ENCODE results near the gene TMEM176A.
"Not testable (repeated sequence)": the region's sequence is repeated elsewhere in the genome, so short reads cannot be mapped to it uniquely, and the experiment has no call there.

Gene TMEM176A

DNA sequence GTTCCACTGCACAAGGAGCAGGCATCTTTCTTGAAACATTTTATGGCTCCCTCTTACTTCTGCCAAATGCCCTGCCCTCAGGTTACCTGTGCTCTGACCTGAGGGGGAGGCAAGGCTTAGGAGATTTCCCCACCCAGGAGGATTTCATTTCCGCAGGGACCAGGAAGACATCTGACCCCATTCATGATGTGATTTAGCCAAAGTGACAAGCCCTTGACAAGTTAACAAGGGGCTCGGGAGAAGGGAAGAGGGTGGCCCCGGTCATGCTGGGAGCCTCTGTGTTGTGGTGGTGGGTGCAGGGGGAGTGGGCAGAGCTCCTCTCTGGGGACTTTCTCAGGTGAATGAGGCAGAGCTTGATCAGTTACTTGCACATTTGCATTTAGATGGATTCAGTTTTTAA lies 44.4 kb upstream of the TMEM176A start:
- no peak overlapping the region for H3K4me3 ChIP-seq (ENCODE audit: low read depth, low read length)
- in situ Hi-C loops (cut with HindIII; ENCODE audit: low sequenced_read_pairs), result no loop called here
- DNase-seq (ENCODE audit: low read depth, low spot score), result no peak
- TF ChIP-seq, protein P1, sequence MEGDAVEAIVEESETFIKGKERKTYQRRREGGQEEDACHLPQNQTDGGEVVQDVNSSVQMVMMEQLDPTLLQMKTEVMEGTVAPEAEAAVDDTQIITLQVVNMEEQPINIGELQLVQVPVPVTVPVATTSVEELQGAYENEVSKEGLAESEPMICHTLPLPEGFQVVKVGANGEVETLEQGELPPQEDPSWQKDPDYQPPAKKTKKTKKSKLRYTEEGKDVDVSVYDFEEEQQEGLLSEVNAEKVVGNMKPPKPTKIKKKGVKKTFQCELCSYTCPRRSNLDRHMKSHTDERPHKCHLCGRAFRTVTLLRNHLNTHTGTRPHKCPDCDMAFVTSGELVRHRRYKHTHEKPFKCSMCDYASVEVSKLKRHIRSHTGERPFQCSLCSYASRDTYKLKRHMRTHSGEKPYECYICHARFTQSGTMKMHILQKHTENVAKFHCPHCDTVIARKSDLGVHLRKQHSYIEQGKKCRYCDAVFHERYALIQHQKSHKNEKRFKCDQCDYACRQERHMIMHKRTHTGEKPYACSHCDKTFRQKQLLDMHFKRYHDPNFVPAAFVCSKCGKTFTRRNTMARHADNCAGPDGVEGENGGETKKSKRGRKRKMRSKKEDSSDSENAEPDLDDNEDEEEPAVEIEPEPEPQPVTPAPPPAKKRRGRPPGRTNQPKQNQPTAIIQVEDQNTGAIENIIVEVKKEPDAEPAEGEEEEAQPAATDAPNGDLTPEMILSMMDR (IDR thresholded peaks at IDR 0.05; ENCODE audit: low read depth, low read length), result no peak

DNA sequence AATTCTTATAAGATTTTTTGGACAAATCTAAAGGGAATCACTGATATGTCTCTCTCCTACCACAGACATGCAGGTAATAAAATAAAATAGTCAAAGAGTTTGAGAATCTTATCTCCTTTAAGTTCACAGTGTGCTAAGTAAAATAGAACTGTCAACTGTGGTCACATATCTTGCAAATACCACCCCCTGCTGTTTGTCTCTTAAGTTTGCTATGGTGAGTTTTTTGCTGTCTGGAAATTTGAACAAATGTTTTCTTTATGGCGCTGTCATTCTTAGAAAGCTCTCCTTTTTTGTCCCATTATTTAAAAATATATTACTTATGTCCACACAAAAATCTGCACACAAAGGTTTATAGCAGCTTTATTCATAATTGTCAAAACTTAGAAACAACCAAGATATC lies 43.7 kb upstream of the TMEM176A start:
- in situ Hi-C loops (cut with HindIII; ENCODE audit: low sequenced_read_pairs), result no loop called here
- DNase-seq (ENCODE audit: low read depth, low spot score), result no peak
- no peak overlapping the region for H3K4me3 ChIP-seq (ENCODE audit: low read depth, low read length)
- TF ChIP-seq, protein P1 (IDR thresholded peaks at IDR 0.05; ENCODE audit: low read depth, low read length), result no peak

DNA sequence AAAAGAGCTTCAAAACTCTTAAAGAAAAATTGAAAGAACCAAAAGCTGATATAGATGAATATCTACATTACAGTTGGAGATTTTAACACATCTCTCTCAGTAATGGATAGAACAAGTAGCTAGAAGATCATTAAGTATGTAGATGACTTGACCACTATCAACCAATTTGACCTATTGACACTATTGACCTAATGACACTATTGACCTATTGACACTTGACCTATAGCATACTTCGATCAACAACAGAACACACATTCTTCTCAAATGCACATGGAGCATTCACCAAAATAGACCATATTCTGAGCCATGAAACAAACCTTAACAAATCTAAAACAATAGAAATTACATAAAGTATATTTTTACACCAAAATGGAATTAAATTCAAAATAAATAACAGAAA lies 41.1 kb upstream of the TMEM176A start:
- in situ Hi-C loops (cut with HindIII; ENCODE audit: low sequenced_read_pairs), result no loop called here
- TF ChIP-seq, protein P1 (IDR thresholded peaks at IDR 0.05; ENCODE audit: low read depth, low read length), result no peak
- no peak for DNase-seq (ENCODE audit: low read depth, low spot score)
- no peak overlapping the region for H3K4me3 ChIP-seq (ENCODE audit: low read depth, low read length)

DNA sequence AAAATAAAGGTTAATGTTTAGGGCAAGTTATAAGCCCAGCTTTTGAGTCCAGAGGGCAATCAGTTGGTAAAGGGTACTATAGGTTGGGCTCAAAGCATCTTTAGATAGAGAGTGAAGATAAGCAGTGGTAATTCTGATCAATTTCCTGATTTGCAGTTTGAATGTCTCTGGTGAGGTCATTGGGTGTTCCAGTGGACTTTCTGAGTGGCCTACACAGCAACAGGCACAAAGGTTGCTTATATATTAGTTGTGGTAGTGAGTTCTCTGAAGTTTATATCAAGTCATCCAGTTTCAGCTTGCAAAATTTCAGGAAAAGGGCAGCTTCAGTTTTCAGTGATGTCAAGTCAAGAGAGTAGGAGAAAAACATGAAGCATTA lies 34.2 kb upstream of the TMEM176A start:
- DNase-seq (ENCODE audit: low read depth, low spot score), result no peak
- H3K4me3 ChIP-seq (ENCODE audit: low read depth, low read length), result no peak overlapping the region
- TF ChIP-seq, protein P1 (IDR thresholded peaks at IDR 0.05; ENCODE audit: low read depth, low read length), result no peak
- in situ Hi-C loops (cut with HindIII; ENCODE audit: low sequenced_read_pairs), result no loop called here

DNA sequence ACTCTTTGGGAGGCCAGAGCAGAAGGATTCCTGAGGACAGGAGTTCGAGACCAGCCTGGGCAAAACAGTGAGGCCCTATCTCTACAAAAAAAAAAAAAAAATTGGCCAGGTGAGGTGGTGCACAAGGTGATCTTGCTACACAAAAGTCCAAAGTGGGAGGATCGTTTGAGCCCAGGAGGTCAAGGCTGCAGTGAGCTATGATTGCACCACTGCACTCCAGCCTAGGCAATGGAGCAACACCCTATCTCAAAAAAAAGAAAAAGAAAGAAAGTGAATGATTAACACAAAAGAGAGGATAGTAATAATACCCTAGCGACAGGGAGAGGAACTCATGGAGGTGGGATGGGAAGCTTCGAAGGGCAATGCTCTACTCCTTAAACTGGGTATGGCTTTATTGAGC lies 30.8 kb upstream of the TMEM176A start:
- H3K4me3 ChIP-seq (ENCODE audit: low read depth, low read length), result no peak overlapping the region
- DNase-seq (ENCODE audit: low read depth, low spot score), result no peak
- TF ChIP-seq, protein P1 (IDR thresholded peaks at IDR 0.05; ENCODE audit: low read depth, low read length), result no peak
- in situ Hi-C loops (cut with HindIII; ENCODE audit: low sequenced_read_pairs), result no loop called here

DNA sequence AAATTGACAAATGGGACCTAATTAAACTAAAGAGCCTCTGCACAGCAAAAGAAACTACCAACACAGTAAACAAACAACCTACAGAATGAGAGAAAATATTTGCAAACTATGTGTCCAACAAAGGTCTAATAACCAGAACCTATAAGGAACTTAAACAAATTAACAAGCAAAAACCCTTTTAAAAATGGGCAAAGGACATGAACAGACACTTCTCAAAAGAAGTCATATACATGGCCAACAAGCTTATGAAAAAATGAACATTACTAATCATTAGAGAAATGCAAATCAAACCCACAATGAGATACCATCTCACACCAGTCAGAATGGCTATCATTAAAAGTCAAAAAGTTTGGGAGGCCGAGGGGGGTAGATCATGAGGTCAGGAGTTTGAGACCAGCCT lies 26.4 kb upstream of the TMEM176A start:
- DNase-seq (ENCODE audit: low read depth, low spot score); H3K4me3 ChIP-seq (ENCODE audit: low read depth, low read length); in situ Hi-C loops (cut with HindIII; ENCODE audit: low sequenced_read_pairs): not testable (repeated sequence)

DNA sequence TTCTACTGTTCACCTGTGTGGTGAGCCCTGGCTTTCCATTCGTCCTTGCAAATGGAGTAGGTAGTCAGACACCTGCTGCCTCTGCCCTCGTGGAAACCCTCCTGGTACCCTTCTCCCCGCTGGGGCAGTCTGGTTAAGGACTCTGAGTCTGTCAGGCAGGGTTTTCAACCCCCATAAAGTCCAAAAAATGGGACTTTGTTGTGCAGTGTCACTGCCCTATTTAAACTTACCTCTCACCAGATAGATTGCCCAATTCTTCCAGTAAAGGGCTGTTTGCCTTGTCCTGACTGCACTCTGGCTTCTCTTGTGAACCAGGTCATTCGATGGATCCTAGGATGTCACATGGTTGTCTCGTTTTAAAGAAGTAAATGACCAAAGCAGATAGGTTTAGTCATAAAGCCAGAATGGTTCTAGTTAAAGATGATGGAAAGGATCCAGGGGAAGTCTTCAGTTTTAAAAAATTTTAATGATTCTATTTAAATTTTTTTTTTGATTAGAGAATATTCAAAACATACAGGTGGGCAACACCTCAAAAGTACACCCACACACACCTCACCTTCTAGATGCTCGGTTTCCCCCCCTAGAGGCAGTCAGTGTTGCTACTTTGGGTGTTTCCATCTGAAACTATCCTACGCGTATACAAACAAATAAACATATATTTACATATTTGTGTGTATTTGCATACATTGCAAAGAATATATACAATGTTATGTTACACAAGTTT lies 22.4 kb upstream of the TMEM176A start:
- TF ChIP-seq, protein P1 (IDR thresholded peaks at IDR 0.05; ENCODE audit: low read depth, low read length), result no peak
- in situ Hi-C loops (cut with HindIII; ENCODE audit: low sequenced_read_pairs), result no loop called here
- no peak overlapping the region for H3K4me3 ChIP-seq (ENCODE audit: low read depth, low read length)
- DNase-seq (ENCODE audit: low read depth, low spot score), result no peak

Measured in astrocyte of the spinal cord (primary cell).